Activated CD4-positive, alpha-beta T cell treated with anti-CD3 and anti-CD28 coated beads, Interleukin-2, Interleukin-4, amounts not matched to agents 100 ng/mL and 50 ng/mL, durations not matched to agents 16 hours and 8 hours (primary cell): ENCODE results near the gene RXRG.

ENCODE experiments used
- DNase-seq: peaks from one replicate; pipeline ENCODE4 v3.0.0-alpha.2; 2020; ENCODE audit warnings: low spot score

RXRG gene

DNA sequence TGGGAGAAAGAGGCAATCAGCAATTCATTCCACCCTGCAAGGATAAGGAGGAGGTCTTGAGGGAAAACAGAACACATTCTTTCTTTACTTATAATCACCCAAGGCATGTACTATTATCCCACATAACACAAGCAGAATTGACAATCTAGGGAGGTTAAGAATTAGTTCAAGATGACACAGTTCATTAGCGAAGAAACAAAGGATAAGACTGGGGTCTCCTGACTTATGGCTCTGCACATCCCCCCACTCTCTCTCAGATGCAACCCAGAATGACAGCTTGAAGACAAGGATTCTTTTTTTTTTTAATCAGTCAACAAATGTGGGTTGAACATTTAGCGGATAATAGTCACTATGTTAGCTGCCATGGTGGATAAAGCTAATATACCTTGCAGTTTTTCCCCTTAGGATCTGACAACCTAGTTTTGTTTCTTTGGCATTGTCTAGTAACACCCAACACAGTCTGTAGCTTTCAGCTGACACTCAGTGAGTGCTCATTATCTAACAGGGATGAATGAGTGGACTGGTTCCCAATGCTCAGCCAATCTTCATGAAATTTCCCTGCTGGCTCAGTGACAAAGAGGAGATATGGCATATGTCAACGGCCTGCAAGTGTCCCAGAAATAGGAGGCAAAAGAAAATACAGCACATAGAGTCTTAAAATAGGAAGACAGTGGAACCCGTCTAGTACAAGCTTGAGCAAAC lies 35.1 kb downstream of the RXRG start:
- no peak for DNase-seq

DNA sequence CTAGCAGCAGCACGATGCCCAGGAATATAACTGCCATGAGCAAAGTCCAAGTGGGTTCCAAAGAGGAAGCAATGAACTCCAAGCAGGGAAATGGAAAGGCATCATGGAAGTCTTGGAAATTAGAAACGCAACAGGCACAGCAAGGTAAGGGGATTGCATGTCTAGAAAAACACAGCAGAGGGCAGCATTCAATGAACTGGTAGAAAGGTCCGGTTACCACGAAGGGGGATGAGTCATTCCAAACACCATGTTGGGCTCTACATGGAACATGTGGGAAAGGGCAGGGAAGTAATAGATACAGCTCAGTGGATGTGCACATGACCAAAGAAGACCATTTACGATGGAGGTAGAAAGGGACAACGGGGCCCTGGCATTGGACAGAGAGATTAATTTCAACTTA lies 36.4 kb downstream of the RXRG start:
- DNase-seq = no peak

DNA sequence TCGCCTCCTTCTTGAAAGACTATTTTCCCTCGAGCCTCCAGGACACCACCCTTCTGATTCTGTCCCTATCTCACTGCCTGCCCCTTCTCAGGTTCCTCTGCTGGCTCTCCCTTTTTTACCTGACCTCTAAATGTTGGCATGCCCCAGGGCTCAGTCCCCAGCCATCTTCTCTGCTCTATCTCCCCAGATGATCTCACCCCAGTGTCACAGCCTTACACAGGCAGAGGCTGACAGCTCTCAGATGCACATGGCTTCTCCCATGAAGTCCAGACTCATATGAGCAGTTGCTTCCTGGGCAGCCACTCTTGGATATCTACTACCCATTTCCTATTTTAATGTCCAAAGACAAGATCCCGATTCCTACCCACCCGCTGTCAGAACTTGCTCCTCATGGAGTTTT lies 37.5 kb downstream of the RXRG start:
- no peak for DNase-seq

DNA sequence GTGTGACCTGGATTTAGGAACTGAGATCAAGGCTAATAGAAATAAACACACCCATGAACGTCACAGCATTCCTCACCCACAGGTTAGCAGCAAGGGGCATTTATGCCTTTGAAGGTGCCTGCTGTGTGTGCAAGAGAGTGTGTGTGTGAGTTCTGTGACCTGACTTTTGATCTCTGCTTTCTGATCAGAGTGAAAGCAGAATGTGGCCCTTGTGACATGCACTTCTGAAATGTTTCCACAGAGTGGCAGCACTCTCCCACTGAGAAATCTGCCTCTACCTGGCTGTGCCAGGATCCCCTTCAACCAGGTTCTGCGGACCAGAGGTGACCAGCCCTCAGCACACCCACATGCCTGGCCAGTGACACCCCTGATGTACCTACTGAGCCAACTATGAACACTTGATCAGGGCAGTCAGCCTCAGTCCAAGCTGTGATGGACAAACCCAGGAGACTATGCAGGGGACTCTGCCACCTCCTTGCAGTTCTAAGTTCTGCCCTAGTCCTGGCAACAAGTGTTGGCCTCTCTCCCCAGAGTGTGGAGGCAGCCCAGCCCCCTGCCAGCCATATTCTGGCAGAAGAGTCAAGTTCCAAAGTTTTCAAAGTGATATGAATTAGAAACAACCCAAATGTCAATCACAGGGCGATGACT lies 41.0 kb downstream of the RXRG start:
- DNase-seq = peak; percentile 36

DNA sequence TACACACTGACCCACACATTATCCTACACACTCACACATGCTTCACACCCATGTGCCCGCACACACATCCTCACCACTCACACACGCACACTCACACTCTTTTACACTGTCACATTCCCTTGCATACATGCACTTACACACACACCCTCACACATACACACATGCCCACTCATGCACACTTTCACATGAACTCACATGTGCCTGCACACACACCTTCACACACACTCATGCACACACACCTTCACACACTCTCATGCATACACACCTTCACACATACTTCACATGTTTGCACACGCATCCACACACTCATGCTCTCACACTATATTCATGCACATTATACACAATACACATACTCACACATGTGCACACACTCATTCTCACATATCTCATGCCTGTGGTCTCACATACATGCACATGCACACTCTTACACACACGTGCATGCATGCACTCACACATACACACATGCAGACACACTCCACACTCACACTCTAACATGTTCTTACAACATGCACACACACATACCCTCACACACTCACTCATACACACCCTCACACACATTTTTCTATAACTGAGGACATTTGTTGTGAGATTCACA lies 42.3 kb downstream of the RXRG start:
- DNase-seq = no peak

DNA sequence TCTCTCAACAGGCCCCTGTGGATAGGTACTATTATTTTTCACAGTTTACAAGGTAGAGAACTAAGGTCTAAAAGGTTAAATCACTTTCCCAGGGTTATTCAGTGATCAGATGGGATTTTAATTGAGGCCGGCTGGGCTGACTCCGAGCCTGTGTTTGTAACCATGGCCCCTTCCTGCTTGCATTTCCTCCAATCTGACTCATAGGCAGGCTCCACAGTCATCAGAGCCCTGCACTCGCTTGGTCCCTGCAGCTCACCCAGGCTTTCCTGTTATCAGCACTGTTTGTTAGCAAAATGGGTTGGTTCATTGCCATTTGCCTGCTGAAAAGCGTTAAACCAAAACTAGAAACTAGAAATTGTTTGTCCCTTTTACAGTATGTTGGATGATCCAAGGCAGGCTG lies 47.0 kb downstream of the RXRG start:
- DNase-seq = peak; percentile 40

DNA sequence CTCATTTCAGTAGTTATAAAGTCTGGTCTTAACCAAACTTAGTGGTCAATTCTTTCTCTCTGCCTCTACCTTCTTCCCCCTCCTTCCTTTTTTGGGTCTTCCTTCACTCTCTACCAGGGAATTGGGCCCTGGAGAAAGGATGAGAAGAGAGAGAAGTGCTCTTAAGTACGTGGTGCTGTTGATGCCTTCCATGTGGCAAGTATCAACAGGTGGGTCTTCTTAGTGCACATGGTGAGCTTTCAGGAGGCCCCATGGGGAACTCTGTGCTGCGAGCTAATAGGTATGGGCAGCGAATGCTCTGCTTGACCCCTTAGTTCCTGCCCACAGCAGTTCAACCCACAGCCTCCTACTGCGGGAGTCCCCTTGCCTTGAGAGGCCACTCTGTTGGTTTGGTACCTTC lies 49.0 kb downstream of the RXRG start:
- DNase-seq = no peak

DNA sequence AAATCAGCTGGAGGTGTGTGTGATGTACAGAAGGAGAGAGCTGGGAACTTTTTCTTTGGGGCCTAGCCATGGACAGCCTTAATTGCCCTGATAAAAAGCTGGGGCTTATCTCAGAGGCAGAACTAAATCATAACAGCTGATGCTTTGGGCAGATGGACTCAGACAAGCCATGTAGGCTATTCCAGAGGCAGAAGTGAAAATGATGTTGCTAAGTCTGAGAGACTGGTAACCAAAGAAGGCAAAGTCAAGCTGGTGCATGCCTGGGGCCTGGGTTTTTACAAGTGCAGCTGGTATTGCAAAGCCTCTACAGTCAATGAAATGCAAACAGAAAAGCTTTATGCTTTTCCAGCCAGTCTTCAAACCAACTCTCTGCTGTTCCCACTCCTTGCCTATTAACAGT lies 49.4 kb downstream of the RXRG start:
- no peak for DNase-seq

DNA sequence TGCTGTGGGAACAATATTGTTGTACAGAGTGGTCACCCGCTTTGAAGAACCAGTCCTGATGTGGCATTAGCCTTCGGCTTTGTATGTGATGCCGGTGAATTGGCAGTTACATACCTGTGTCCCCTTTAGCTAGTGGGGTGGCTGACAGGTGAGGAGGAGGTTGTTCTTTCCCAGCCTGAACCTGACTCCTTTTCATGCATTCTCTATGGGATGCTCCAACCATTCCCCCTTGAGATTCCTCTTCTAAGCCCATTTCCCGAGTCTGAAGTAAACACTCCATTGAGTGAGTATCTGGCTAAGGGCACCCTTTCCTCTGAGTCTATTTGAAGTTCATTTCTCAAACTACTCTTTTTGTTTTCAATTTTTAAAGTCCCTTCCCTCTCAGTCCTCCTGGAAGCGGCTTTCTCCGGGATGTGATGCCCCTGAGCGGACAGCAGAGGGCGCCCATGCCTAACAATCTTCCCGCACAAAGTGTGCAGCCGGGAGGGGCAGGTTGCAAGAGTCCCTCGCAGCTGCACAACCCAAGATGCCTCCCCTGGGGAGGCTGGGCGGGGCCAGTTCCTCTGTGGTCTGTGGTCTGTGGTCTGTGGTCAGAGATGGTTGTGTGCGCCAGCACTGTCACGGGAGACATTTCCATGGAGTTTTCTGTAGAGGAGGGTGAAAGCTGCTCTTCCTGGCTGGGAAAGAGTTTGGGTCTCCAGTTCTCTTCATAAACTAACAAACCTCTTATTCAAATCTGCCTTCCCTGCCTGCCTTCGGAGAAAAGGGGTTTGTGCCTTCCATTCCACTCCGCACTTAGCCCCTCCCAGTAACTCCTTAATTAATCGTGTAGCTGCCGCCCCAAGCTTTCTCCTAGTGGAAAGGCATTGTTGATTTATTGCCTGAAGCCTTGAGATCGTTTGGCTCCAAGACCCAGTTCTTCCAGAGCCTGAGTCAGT lies 52.0 kb downstream of the RXRG start:
- peak; percentile 91 for DNase-seq

DNA sequence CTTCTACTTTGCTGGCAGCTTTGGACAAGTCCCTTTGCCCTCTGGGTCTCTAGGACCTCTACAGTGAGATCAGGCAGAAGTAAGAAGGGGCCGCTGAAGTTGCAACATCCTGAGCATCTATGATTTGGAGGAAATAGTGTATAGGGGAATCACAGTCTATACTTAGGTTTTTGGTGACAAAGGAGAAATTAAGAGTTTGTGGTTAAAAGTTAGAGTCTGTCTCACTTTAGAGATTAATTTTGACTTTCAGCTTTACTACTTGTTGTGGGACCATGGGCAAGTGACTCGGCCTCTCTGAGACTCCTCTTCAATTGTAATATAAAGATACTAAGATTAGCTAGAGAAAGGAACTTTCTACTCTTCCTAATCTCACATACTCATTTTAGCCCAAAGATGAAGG lies 55.3 kb downstream of the RXRG start:
- no peak for DNase-seq

DNA sequence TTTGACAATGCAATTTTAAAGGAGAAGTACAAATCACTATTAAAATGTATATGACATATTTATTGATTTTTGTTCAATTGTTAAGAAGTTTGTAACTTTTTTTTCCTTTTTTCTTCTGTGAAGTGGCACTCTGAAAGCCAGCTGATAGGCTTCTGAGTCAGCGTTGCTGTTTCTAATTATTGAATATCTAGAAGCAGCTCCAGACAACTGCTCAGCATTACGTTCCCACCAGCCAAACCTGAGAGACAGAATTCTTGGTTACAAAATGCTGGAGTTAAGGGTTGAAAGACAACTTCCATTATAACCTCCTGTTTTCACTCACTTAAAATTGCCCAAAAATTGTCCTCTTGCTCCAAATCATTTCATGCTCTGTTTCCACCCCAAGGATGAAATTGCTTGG lies 57.0 kb downstream of the RXRG start:
- no peak for DNase-seq

DNA sequence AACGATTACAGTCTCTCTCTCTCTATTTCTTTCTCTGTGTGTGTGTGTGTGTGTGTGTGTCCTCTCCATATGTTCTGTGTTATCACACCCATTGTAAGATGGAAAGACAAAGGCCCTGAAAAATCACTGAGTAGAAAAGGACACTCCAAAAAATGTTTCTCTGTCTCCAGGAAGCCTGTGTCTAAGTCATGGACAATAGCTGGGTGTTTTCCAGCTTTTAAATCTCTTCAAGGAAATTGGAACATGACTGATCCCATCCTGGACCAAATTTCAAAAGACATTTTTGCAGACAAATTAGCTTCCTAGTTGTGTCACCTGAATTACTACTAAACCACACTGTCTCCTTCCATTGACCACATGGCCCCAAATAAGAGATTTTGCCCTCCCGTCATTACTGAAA lies 57.4 kb downstream of the RXRG start:
- DNase-seq = no peak

DNA sequence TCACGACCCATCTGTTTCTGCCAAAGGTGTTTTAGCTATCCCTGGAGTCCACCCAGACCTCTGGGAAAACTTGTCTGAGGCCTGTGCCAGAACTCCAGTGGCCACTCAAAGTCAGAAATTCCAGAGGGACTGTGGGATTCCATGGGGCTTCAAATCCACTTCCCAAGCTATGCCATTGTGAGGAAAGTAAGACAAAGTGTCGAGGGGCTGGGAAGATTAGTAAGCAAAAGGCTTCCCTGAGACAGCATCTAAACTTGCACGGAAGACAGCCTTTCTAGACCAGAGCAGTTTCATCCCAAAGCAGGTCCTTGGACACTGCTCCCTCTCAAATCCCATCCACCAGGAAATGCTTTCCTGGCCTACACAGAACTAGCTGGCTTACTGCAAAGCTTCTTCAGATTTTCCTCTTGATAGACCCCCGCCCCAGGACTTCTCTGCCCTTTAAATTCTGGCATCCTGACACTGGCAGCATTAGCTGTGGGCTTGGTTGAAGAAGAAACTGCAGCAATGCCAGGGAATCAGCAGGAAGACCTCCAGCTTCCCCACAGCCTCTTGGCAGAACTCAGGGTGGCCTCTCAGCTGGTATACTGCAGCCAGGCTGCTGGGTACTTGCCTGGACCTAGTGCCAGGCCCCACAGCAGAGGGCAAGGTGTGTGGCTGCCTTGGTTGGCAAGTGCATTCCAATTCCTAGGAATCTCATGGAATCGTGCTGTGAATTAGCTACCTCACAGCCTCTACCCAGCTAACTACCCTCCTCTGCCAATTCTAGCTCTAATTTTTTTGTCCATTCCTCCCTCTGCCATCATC lies 61.1 kb downstream of the RXRG start:
- DNase-seq = no peak

DNA sequence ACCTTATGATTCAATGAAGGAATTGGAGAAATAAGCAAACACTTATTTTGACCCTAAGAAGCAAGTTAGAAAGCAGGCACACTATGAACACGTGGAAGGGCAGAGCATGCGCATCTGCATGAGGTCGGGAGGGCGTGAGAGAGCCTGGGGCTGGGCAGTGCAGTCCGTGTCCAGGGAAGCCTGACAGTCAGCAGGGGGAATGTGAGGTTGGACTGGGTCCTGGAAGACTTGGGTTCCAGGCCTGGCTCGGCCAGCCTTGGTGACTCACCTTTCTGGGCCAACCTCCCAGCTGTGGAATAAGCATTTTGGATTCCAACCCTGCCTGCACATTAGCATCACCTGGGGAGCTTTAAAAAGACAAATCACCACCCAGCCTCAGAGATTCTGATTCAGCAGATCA lies 61.9 kb downstream of the RXRG start:
- DNase-seq = no peak

DNA sequence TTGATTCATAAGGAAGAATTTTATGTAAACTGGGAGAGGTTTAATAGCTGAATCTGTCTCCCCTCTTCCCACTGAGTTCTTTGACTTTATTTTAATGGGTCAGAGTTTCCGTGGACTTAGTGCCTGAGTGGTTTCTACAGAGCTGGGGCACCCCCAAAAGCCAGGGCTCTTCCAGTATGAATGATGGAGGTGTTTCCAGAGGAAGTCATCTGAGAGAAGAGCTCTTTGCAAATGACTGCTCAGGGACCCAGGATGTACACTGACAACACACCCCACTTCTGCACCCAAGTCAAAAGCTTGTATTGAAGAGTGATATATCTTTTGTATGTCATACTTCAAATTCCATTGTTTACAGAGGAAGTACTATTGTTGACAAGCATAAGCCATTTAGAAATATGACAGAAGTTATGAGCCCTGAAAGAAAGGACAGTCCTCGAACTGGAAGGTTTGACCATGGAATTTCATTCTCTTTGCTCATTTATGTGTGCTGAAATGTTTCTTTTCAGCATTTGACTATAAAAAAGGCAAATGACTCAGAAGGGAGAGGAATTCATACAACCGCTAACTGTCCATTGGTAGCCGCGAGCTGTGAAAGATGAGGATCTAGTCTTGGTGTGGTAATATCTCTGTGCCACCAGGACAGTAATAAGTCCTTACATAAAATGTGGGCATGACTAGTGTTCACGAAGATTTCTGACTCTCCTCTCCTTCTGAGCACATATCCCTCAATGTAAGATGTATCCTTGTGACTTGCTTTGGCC lies 63.0 kb downstream of the RXRG start:
- no peak for DNase-seq

DNA sequence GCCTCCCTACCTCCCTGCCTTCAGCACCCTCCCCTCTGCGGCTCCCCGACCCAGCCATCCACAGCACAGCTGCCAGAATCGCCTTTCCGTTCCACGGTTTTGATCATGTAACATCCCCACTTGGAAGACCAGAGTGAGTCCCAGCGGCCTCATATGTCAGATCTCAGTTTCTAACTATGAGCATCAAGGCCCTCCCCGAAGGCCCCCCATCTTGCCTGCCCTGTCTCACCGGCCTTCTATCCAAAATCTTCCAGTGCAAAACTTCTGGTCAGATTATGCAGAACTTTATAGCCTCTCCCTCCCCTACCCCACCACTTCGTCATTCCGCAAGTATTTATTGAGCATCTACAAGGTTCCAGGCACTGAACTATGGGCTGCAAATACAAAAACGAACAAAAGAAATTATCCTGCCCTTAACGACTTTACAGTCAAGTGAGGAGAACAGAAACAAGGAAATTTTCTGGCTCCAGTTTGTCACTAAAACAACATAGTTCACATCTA lies 68.1 kb downstream of the RXRG start:
- no peak for DNase-seq

DNA sequence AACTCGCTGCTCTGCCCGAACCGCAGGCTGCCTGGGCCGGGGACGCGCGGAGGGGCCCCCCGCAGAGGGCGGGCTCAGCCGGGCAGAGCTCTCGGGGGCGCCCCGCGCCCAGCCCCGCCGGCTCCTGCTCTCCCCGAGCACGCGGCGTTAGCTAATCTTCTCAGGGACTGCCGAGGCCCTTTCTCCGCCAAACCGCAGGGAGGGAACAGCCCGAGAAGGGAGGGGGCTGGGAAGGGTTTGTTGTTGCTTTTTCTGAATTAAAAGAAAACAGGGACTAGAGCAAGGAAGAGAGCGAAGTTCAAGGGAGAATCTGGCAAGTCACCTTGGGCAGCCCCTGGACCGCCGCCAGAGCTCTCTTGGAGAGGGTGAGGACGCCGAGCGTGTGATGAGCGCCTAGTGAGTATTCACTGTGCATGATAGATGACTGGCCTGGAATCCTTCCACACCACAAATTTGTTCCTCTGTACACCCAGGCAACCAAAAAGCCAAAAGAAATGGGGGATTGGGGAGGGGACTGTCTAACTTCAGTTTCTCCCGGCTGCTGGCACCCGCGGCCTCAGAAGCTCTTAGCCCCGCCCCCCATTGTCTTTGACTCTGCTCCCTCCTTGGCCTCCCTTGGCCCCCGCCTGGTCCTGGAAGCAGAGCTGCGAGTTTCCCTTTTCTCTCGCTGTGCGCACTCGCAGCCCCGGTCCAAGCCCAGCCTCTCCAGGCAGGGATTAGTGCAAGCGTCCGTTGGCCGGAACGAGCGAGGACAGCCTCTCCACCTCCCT lies 68.7 kb downstream of the RXRG start:
- DNase-seq = no peak

DNA sequence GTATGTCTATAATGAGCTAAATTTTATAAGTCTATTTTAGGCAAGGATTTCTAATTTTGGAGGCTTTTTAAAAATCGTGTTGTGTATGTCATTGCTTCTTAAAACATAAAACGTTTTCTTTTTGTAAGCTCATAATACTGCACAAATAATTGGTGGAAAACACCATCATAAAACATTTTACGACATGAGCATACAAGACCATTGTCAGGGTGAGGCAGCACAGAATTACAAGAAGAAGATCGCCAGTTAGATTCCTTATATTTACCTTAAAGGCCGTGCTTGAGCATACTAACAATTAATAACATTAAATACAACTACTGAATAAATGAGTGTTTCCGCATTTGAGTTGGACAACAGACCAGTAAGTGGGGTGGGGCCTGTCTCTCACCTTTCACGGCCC lies 69.3 kb downstream of the RXRG start:
- DNase-seq = no peak

DNA sequence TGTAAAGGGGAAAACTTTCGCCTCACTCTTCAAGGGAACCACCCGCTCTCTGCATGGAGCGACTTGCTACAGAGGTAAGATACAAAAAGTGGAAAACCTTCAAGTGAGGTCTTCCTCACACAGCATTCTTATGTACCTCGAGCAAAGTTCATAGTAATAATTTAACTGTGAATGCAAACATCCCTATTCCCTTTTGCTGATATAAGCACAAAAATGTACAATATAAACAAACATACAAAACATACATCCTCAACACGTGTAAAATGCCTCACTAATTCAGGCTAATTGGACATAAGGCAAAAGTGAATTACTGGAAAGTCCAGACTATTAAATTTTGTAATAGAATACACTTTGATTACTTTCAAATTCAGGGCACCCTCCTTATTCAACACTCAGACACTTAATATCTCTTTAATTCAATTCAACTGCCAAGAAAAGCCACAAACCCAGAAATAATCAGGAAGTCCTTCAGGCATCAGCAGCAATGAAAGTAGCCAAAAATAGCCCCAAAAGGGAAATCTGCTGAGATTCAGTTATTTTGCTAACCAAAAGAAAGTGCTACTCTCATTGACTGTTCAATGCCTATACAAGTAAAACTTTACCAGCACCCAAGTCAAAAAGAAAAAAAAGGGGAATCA lies 73.2 kb downstream of the RXRG start:
- no peak for DNase-seq
